ENCODE results near the gene MST1. TPM values are rescaled to one million over a fixed set of nuclear protein-coding genes. Genes with fewer than 3 reads are reported as not detected.

Gene MST1
- total RNA-seq: 9.8 and 10.6 TPM in 2 replicates

DNA sequence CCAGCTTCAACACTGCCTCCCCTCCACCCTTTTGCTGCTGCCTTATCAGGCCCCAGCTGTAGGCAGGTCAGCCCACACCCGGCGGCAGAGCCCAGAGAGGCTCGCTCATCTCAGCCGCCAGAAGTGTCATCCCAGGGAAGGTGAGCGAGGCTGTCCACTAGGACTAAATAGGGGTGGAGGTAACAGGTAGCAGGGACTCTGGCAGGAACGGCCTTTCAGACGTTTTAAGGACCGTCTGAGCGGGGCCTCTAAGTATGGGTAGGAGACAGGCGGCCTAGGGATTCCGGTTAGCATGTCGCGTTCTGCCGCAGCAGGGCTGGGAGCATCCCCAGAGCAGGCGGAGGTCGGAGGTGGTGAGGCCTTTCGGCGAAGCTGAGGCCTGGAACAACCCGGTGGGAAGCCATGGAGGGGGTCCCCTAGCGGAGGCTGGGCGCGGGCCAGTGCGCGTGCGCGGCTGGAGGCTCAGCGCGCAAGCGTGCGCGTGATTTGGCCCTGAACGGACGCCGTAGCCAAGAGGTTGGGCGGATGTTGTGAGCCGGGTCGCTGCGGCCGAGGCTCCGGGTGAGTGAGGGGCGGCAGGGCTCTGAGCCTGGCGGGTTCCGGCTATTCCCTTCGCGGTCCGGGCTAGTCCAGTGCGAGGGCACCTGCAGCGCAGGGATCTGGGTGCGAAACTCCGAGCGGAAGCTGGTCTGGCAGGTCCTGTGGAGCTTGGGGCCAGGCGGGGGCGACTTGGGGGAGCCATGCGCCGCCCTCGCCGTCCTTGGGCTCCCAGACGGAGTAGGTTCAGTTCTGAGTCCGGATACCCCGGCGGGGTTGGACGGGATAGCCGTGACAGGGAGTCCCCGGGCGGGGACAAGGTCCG, at the start of gene MST1, which contains the start of gene RNF123:
Gene MST1, minus strand, starts transcription at position 429 of the 862 bp plus-strand sequence. CDS start 783 bp downstream, outside the sequence.
Gene RNF123, plus strand, starts transcription at position 512 of the 862 bp plus-strand sequence. CDS start 1,609 bp downstream, outside the sequence.

DNA sequence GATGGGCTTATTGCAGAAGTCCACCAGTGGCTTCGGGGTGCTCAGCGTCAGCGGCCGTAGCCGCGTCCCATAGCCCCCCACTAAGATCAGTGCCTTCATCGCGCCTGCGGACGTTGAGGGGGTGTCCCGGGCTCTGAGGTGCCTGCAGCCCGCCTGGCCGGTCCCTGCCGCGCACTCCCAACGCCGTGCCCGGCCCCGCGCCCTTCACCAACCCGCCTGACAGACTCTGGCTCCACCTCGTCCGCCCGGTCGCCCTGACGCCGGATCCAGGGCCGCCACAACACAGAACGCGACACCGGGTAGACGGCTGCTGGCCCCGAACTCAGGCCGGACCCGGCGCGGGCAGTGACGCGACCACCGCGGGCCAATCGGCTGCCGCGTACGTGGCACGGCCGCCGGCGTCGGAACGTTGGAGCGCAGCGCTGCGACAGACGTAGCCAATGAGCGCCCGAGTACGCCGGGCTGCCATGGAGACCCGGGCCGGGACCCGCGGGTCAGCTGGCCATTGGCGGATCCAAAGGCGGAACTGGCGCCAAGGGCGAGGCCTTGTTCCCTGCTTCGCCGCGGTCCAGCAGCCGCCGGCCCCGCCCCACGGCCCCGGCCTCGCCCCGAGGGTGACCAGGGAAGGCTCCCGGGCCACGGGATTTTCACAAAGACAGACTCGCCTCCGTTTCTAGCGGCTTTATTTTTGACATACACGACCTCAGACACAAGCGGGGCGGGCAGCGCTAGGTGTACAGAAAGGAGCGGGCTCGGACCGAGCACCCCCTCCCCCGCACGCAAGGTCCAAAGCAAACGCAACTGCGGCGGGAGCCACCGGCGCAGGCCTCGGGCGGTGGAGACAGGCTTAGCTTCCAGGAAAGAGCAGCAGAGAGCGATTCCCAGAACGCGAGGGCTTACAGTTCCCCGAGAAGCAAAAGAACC, 34.6 kb upstream of the MST1 start, which contains the start of gene GMPPB:
Gene GMPPB, minus strand, starts transcription at position 324 of the 924 bp plus-strand sequence. Its CDS starts 225 bp downstream, at position 99.

DNA sequence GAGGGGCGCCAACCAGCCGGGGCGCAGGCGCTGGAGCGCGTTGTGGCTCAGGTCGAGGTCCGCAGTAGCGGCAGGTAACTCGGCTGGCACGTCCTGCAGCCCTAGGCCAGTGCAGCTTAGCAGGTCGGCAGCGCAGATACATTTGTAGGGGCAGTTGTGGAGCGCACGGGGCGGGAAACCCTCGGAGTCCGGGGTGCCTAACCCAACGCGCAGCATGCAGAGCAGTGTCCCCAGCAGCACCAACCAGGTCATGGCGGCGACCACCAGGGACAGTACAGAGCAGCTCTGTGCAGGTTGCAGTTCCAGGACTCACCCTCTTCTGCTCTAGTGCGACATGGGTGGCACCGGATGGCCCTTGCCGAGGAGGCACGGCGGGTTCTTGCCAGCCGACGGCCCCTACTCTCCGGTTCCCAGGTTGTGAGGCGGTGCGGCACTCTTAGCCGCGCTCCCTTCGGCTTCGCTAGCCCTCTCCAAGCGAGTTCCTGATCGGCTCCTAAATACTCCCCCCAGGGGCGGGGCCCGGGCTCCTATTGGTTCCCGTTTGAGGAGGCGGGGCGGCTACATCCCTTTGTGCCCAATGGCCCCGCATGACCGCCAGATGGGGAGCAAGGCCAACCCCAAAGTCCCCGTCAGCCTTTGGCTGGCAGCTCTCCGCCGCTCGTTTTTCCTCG, 30.1 kb upstream of the MST1 start, which contains the start of gene AMIGO3:
Gene AMIGO3, minus strand, starts transcription at position 471 of the 671 bp plus-strand sequence. Its CDS starts 219 bp downstream, at position 252.

DNA sequence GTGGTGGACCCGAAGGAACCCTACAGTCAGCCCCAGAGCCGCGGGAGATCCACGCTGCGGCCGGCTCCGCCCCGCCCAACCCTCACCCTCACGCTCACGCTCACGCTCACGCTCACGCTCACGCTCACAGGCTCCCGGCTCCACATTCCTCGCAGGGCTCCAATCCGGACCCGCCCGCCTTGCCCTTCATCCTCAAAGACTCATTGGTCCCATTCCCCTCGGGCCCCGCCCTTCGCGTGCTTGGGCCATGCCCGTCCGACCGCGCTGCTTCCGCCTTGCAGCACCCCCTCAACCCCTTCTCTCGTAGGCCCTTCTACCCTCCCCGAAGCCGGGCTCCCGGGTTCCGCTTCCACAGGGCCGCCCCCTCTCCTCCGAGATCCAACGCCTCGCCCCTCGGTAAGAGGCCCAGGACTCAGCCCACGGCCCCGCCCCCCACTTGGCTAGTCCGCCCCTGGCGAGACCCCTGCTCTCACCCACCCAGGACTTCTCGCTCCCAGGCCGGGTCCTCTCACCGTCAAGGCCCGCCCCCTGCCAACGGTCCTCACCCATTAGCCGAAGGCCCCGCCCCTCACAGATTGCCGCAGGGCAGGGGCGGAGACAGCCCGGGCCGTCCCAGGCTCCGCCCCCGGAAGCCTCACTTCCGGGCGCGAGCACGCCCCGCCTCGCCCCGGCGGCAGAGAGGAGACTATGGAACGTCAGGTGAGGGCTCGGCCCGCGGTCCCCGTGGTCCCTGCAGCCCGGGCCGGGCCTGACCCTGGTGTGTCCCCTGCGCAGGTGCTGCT, 15.4 kb downstream of the MST1 start, which contains the start of gene APEH:
Gene APEH, plus strand, starts transcription at position 637 of the 782 bp plus-strand sequence. Its CDS starts 51 bp downstream, at position 688.

Other genes starting within 250 kb of the MST1 start
- 36.0 and 128 TPM in 2 replicates for gene DAG1, start 219.2 kb downstream of the MST1 start, total RNA-seq
- gene BSN, start 135.0 kb downstream of the MST1 start, total RNA-seq: 0.09 and 0.12 TPM in 2 replicates
- gene APEH, start 15.1 kb downstream of the MST1 start, total RNA-seq: 67.1 and 89.7 TPM in 2 replicates
- 23.7 and 31.4 TPM in 2 replicates for gene RNF123, start 83 bp upstream of the MST1 start, total RNA-seq
- gene AMIGO3, start 30.2 kb upstream of the MST1 start, total RNA-seq: 1.9 TPM in 1 of 2 replicates, not detected in the other
- gene GMPPB, start 34.5 kb upstream of the MST1 start, total RNA-seq: 17.7 and 35.0 TPM in 2 replicates
- 27.1 and 28.2 TPM in 2 replicates for gene IP6K1, start 97.1 kb upstream of the MST1 start, total RNA-seq
- 0.12 TPM in 1 of 2 replicates, not detected in the other for gene CDHR4, start 110.4 kb upstream of the MST1 start, total RNA-seq
- gene INKA1, start 113.8 kb upstream of the MST1 start, total RNA-seq: 3.4 and 11.9 TPM in 2 replicates
- 31.2 and 52.0 TPM in 2 replicates for gene UBA7, start 124.5 kb upstream of the MST1 start, total RNA-seq
- 1.2 and 1.5 TPM in 2 replicates for gene TRAIP, start 167.1 kb upstream of the MST1 start, total RNA-seq
- not detected in 2 replicates for gene CAMKV, start 180.4 kb upstream of the MST1 start, total RNA-seq
- gene MST1R, start 214.4 kb upstream of the MST1 start, total RNA-seq: 0.68 and 2.0 TPM in 2 replicates
- gene MON1A, start 240.3 kb upstream of the MST1 start, total RNA-seq: 8.9 and 11.3 TPM in 2 replicates